DOHH2 (cell line): Measurements from ENCODE around the gene PGS1.
"Not testable (repeated sequence)": the region's sequence is repeated elsewhere in the genome, so short reads cannot be mapped to it uniquely, and the experiment has no call there.

ENCODE experiments used
- H3F3A ChIP-seq: fragments of 200-600 bp; sonication (generic), shearing (Covaris generic); 2 replicates; pipeline ENCODE4 v1.6.0; 2016; ENCODE audit warnings: antibody characterized with exemption, mild to moderate bottlenecking; ENCODE audit not compliant: control insufficient read depth, insufficient read depth
- H3K27ac ChIP-seq: fragments of 200-600 bp; sonication (generic); 2 replicates; pipeline ENCODE4 v1.5.1; 2014; ENCODE audit warnings: low read depth, mild to moderate bottlenecking, low read length, moderate library complexity
- H3K27me3 ChIP-seq: fragments of 200-600 bp; sonication (generic); 2 replicates; pipeline ENCODE4 v1.6.1; 2014; ENCODE audit warnings: mild to moderate bottlenecking, low read length, mixed read lengths; ENCODE audit not compliant: control insufficient read depth
- H3K36me3 ChIP-seq: fragments of 200-600 bp; sonication (generic); 2 replicates; pipeline ENCODE4 v1.6.1; 2014; ENCODE audit warnings: mild to moderate bottlenecking, low read length, moderate library complexity, mixed read lengths; ENCODE audit not compliant: control insufficient read depth
- H3K4me1 ChIP-seq: fragments of 200-600 bp; sonication (generic); 2 replicates; pipeline ENCODE4 v1.6.1; 2014; ENCODE audit warnings: mild to moderate bottlenecking, low read length, mixed read lengths; ENCODE audit not compliant: control insufficient read depth
- H3K4me2 ChIP-seq: fragments of 200-600 bp; sonication (generic); 2 replicates; pipeline ENCODE4 v1.6.0; 2014; ENCODE audit warnings: mild to moderate bottlenecking, low read length, moderate library complexity
- H3K4me3 ChIP-seq: fragments of 200-600 bp; sonication (generic); 2 replicates; pipeline ENCODE4 v1.5.1; 2014; ENCODE audit warnings: mild to moderate bottlenecking, low read length, mixed read lengths
- H3K79me2 ChIP-seq: fragments of 200-600 bp; sonication (generic); 2 replicates; pipeline ENCODE4 v1.6.1; 2014; ENCODE audit warnings: mild to moderate bottlenecking, low read length, mixed read lengths; ENCODE audit not compliant: control insufficient read depth
- H3K9me2 ChIP-seq: fragments of 200-600 bp; sonication (generic); replicated peaks from 2 replicates; pipeline ENCODE4 v1.6.1; 2014; ENCODE audit warnings: mild to moderate bottlenecking, low read length, mixed read lengths; ENCODE audit not compliant: control insufficient read depth
- H3K9me3 ChIP-seq: fragments of 200-600 bp; sonication (generic); 2 replicates; pipeline ENCODE4 v1.6.1; 2014; ENCODE audit warnings: antibody characterized with exemption, low read length, mixed read lengths; ENCODE audit not compliant: control insufficient read depth, insufficient read depth
- H4K20me1 ChIP-seq: fragments of 200-600 bp; sonication (generic); 2 replicates; pipeline ENCODE4 v1.6.0; 2014; ENCODE audit warnings: low read depth, mild to moderate bottlenecking, antibody characterized with exemption, low read length, moderate library complexity; ENCODE audit not compliant: control insufficient read depth, insufficient read depth
- EZH2phosphoT487 ChIP-seq: fragments of 200-600 bp; sonication (generic); IDR thresholded peaks from 2 replicates; pipeline ENCODE4 v1.6.1; 2017; ENCODE audit warnings: borderline replicate concordance, mild to moderate bottlenecking, antibody characterized with exemption, low read length, moderate library complexity, mixed read lengths
- TF ChIP-seq, protein P1 (sequence below): fragments of 200-600 bp; sonication (generic); IDR thresholded peaks from one replicate; pipeline ENCODE4 v1.5.1; 2014; ENCODE audit warnings: antibody characterized with exemption, mild to moderate bottlenecking, low read depth, low read length; ENCODE audit not compliant: poor library complexity, severe bottlenecking

PGS1 gene

DNA sequence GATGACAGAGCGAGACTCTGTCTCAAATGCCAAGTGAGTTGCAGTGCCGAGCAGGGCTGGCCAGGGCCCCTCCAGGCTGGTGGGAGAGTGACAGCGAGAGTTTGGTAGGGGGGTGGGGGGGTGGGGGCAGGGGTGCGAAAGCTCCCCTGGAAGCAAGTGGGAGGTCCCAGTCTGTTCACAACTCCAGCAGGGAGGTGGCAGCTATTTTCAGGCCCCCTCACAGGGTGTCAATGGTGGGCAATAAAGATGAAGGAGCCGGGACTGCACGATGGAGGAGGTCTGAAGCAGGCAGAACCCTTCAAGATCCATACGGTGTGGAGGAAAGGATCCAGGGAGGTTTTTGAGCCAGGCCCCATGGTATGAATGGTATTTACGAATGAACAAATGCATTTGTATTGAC is 83.7 kb downstream of the PGS1 start:
- Histone ChIP-seq H3F3A (no peaks in the 10 kb centered on the region), H3K79me2 (no peaks in the 10 kb centered on the region), H3K4me3 (no peak overlapping the region), H3K4me2 (no peak overlapping the region), H3K36me3 (no peaks in the 10 kb centered on the region), H3K27me3 (no peaks in the 10 kb centered on the region), H3K27ac (no peak overlapping the region), H3K9me3 (no peaks in the 10 kb centered on the region), H3K4me1 (no peaks in the 10 kb centered on the region), H4K20me1 (no peaks in the 10 kb centered on the region), H3K9me2 (no peaks in the 10 kb centered on the region)
- TF ChIP-seq, protein P1, sequence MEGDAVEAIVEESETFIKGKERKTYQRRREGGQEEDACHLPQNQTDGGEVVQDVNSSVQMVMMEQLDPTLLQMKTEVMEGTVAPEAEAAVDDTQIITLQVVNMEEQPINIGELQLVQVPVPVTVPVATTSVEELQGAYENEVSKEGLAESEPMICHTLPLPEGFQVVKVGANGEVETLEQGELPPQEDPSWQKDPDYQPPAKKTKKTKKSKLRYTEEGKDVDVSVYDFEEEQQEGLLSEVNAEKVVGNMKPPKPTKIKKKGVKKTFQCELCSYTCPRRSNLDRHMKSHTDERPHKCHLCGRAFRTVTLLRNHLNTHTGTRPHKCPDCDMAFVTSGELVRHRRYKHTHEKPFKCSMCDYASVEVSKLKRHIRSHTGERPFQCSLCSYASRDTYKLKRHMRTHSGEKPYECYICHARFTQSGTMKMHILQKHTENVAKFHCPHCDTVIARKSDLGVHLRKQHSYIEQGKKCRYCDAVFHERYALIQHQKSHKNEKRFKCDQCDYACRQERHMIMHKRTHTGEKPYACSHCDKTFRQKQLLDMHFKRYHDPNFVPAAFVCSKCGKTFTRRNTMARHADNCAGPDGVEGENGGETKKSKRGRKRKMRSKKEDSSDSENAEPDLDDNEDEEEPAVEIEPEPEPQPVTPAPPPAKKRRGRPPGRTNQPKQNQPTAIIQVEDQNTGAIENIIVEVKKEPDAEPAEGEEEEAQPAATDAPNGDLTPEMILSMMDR = no peak
- TF ChIP-seq EZH2phosphoT487 = no peak

DNA sequence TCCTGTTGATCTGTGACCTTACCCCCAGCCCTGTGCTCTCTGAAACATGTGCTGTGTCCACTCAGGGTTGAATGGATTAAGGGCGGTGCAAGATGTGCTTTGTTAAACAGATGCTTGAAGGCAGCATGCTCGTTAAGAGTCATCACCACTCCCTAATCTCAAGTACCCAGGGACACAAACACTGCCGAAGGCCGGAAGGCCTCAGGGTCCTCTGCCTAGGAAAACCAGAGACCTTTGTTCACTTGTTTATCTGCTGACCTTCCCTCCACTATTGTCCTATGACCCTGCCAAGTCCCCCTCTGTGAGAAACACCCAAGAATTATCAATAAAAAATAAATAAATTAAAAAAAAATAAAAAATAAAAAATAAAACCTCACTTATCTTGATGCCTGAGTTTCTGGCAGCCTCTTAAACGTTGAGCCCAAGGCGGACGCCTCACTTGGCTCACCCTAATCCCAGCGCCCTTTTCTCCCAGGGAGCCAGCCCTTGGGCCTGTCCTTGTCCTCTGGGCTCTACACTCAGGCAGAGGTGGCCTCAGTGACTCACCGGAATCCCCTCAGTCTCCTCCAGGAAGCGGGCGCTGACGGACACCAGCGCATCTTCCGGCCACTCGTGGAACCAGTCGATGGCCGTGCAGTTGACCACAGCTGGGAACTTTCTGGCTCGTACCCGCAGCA is 87.8 kb downstream of the PGS1 start:
- H3K4me2 ChIP-seq, H3K36me3 ChIP-seq, H3F3A ChIP-seq, H3K4me3 ChIP-seq, H3K9me3 ChIP-seq, H3K4me1 ChIP-seq, H3K27me3 ChIP-seq, H3K79me2 ChIP-seq, H3K9me2 ChIP-seq, H4K20me1 ChIP-seq, H3K27ac ChIP-seq: not testable (repeated sequence)

DNA sequence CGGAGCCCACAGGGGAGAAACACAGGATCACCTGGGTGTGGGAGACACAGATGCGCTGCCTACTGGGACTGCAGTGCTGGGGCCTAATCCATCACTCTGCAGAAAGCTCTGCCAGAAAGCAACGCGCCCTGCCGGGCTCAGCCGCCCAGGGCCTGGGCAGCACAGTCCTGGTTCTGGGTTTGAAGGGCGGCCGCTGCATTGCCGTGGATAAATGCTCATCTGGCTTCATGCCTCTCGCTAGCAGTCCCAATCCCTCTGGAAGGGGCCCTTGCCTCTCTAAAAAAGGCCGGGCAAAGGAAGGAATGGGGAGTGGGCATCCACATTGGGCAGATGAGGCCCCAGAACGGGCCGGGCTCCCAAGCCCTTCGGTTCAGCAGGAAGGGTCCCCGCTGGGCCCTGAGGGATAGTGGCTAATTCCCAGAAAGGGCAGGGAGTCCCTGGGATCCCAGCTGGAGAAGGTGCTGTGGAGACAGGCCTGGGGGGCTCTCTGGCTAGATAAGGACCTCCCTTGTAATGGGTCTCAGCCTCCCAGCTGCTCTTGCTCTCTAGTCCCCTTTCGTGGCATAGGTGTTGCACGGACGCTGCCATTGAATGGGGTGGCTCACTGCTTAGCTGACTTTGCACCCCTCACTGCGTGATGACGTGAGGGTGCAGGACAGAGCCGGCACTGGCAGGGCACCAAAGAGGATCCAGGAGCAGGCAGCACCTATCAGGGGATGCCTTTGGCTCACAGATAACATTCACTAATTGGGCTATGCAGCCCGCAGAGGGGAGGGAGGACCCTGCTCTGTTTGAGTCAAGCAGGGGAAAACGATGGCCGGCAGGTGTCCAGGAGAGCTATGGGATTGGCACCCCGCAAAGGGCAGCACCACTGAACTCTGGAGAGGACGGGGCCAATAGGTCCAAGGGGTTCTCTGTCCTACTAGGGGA is 88.6 kb downstream of the PGS1 start:
- Histone ChIP-seq H3F3A (no peaks in the 10 kb centered on the region), H3K36me3 (no peaks in the 10 kb centered on the region)
- no peak for TF ChIP-seq EZH2phosphoT487
- TF ChIP-seq, protein P1 = no peak

DNA sequence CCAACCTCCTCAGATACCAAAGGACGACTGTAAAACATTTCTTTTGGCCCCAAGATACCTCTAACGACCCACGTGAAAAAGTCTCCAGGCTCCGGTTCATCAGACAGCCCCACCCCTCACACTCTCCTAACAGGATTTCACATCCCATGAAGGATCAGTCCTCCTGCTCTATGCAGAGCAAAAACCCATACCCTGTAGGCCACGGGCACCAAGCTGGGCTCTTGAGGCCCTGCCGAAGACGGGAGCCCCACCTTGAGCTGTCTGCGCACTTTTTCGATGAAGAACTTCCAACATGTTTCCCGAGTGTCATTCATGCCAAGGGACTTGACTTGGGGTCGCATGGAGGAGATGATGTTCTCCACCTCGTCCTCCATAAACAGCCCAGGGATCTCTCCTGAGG is 89.9 kb downstream of the PGS1 start:
- H3K36me3 ChIP-seq = no peaks in the 10 kb centered on the region
- no peaks in the 10 kb centered on the region for H3K4me1 ChIP-seq
- TF ChIP-seq, protein P1 = no peak
- no peak for TF ChIP-seq EZH2phosphoT487

More for the DNA sequence above, 88.6 kb downstream of the PGS1 start:
- H3K79me2 ChIP-seq = no peaks in the 10 kb centered on the region
- no peak overlapping the region for H3K4me3 ChIP-seq
- no peak overlapping the region for H3K27ac ChIP-seq
- H3K27me3 ChIP-seq = no peaks in the 10 kb centered on the region
- no peaks in the 10 kb centered on the region for H3K9me3 ChIP-seq
- H3K4me2 ChIP-seq = no peak overlapping the region
- no peaks in the 10 kb centered on the region for H3K9me2 ChIP-seq
- H3K4me1 ChIP-seq = no peaks in the 10 kb centered on the region
- H4K20me1 ChIP-seq = no peaks in the 10 kb centered on the region

More for the DNA sequence above, 89.9 kb downstream of the PGS1 start:
- Histone ChIP-seq H3F3A (no peaks in the 10 kb centered on the region), H3K4me3 (no peak overlapping the region), H3K79me2 (no peaks in the 10 kb centered on the region), H3K27me3 (no peaks in the 10 kb centered on the region), H3K9me2 (no peaks in the 10 kb centered on the region), H3K9me3 (no peaks in the 10 kb centered on the region), H3K4me2 (no peak overlapping the region), H4K20me1 (no peaks in the 10 kb centered on the region), H3K27ac (no peak overlapping the region)
